Muscle layer of duodenum (tissue), 2 donors: ENCODE measurements around the gene SBF2.

Experiments used
- H3K27ac ChIP-seq: one replicate; pipeline ENCODE4 v1.7.0; 2013; ENCODE audit warnings: mild to moderate bottlenecking, low read length
- H3K27me3 ChIP-seq: one replicate; pipeline ENCODE4 v1.7.0; 2013; ENCODE audit warnings: low read depth, mild to moderate bottlenecking, control low read depth, low read length
- H3K36me3 ChIP-seq, 2 donors: one replicate each; pipeline ENCODE4 v1.7.0; 2013; ENCODE audit warnings: low read length in 2 of 2, control low read depth in 1 of 2, mild to moderate bottlenecking in 1 of 2; ENCODE audit not compliant: insufficient read depth in 2 of 2, control insufficient read depth in 1 of 2
- H3K4me1 ChIP-seq, 2 donors: one replicate each; pipeline ENCODE4 v1.7.0; 2013; ENCODE audit warnings: low read length in 2 of 2, mild to moderate bottlenecking in 2 of 2, control low read depth in 1 of 2, moderate library complexity in 1 of 2; ENCODE audit not compliant: insufficient read depth in 2 of 2, control insufficient read depth in 1 of 2
- H3K4me3 ChIP-seq, 2 donors: one replicate each; pipeline ENCODE4 v1.7.0; 2013; ENCODE audit warnings: low read length in 2 of 2, low read depth in 1 of 2, mild to moderate bottlenecking in 1 of 2
- H3K9me3 ChIP-seq, 2 donors: one replicate each; pipeline ENCODE4 v1.7.0; 2013; ENCODE audit warnings: low read length in 2 of 2, control low read depth in 1 of 2, mild to moderate bottlenecking in 1 of 2; ENCODE audit not compliant: control insufficient read depth in 1 of 2
- donor health status: healthy.

SBF2 gene

DNA sequence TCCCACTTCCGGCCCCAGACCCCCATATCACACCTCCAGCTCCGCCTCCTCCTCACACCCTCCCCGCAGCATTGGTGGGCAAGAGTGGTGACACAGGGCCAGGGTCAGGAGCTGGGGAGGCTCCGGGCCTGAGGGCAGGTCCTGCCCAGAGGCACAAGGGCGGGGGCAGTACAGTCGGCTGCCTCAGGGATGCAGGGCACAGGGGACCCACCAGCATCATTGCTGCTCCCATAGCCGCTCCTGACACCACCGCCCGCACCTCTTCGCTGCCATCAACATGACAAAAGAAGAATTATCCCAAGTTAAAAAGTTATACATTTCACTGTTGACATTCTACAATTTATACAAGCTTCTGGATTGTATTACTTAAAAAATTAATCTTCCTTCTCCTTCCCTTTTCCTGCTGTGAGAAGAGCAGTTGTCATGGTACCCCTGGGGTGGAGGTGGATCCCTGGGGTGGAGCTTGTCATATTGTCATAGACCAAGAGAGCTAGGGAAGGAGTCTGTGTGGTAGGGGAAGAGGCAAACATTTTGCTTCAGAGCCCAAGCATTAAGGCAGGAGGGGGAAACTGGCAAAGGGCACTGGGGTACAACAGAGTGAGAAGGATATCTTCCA lies 4.1 kb downstream of the SBF2 start:
- Histone ChIP-seq H3K27me3 (no peaks in the 10 kb centered on the region), H3K27ac (no peak overlapping the region), H3K4me1 (peaks cover 9 to 28% of the 10 kb centered on the region in 2 donors), H3K36me3 (peaks cover 0 to 7% of the 10 kb centered on the region in 2 donors), H3K9me3 (no peaks in the 10 kb centered on the region), H3K4me3 (no peak overlapping the region)

DNA sequence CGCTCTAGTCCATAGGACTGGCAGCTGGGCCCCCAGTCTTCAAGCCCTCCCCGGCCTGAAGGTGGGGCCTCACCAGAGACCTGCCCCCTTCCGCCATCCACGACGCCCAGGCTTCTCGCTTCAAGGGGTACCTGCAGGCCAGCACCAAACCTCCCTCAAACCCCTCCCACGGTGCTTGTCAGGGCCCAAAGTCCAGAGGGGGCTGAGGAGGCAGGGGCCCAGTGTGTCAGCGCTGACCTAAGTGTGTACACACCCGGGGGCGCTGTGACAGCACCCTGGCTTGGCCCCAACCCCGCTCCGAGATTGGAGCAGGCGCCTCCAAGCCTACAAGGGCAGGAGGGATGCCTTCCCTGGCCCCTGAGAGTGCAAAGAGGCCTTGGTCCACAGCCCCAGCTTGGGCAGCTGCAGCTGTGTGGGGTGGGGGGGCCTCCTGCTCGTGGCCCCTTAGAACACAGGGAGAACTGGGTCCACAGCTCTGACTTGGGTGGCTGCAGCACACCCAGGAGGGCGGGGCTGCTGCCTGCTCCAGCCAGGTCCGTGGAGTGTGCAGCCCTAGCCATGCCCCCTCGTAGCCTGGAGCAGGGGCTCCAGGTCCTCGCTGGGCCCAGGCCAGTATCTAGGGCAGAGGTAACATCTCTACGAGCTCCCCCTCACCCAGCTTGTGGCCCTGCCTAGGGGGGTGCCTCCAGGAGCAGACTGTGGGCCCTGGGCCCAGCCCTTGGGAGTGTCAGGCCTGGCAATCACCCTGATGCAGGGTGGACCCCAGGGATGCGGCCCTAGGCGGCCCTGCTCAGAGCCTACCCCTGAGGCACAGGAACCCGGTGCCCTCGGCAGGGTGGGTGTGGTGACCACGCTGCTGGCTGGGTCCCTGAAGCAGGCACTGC lies 4.9 kb downstream of the SBF2 start:
- peaks cover 6 to 28% of the 10 kb centered on the region in 2 donors for H3K4me1 ChIP-seq
- peaks cover 0 to 7% of the 10 kb centered on the region in 2 donors for H3K36me3 ChIP-seq
- no peak overlapping the region for H3K27ac ChIP-seq
- H3K9me3 ChIP-seq: no peaks in the 10 kb centered on the region
- no peak overlapping the region for H3K4me3 ChIP-seq
- no peaks in the 10 kb centered on the region for H3K27me3 ChIP-seq

DNA sequence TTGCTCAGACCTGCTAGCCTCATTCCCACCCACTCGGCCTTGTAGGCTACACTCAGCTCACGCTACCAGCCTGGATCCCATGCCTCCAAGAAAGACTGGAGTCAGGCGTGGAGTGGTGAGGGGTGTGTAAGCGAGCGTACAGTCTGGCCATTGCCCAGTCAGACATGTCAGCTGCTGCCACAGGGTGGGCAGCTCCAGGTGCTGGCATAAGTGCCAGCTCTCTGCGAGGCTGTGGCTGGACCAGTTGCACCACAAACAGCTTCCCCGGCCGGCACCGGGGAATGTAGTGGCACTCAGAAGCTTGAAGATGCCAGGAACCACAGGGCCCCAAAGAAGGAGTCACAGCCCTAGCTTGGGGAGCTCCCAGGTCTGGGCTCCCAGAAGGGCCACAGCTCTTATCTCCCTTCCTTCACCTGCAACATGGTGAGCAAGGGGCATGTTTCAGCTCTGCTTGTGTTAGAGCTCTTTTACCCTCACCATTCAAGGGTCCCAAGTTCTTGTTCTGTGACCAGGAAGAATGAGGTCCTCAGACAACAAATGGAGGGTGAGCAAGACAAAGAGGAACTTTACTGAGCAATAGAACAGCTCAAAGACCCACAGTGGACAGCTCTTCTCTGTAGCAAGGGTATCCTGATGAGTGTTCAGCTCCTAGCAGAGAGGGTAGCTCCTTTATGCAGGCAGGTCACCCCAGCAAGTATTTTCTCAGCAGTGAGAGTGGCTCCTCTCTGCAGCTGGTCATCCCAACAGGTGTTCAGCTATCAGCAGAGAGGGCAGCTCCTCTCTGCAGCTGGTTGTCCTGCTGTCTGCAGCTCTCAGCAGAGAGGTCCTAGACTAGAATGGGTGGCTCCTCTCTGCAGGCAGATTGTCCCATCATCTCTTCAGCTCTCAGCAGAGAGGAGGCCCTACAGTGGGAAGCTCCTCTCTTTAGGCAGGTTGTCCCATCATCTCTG lies 6.0 kb downstream of the SBF2 start:
- H3K4me3 ChIP-seq: no peak overlapping the region
- H3K36me3 ChIP-seq: peaks cover 0 to 7% of the 10 kb centered on the region in 2 donors
- no peaks in the 10 kb centered on the region for H3K9me3 ChIP-seq
- H3K27ac ChIP-seq: no peak overlapping the region
- no peaks in the 10 kb centered on the region for H3K27me3 ChIP-seq
- H3K4me1 ChIP-seq: peaks cover 6 to 25% of the 10 kb centered on the region in 2 donors

DNA sequence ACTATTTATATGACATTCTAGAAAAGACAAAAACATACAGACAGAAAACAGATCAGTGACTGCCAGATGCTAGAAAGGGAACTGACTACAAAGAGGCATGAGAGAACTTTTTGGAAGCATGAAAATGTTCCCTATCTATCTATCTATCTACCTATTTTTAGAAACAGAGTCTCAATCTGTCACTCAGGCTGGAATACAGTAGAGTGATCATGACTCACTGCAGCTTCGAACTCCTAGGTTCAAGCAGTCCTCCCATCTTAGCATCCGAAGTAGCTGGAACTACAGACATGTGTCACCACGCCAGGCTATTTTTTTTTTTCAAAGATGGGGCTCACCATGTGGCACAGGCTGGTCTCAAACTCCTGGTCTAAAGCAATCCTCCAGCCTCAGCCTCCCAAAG lies 6.9 kb downstream of the SBF2 start:
- H3K4me1 ChIP-seq: peaks cover 6 to 16% of the 10 kb centered on the region in 2 donors
- no peaks in the 10 kb centered on the region for H3K9me3 ChIP-seq
- no peaks in the 10 kb centered on the region for H3K27me3 ChIP-seq
- peaks cover 0 to 7% of the 10 kb centered on the region in 2 donors for H3K36me3 ChIP-seq
- H3K4me3 ChIP-seq: no peak overlapping the region
- no peak overlapping the region for H3K27ac ChIP-seq

DNA sequence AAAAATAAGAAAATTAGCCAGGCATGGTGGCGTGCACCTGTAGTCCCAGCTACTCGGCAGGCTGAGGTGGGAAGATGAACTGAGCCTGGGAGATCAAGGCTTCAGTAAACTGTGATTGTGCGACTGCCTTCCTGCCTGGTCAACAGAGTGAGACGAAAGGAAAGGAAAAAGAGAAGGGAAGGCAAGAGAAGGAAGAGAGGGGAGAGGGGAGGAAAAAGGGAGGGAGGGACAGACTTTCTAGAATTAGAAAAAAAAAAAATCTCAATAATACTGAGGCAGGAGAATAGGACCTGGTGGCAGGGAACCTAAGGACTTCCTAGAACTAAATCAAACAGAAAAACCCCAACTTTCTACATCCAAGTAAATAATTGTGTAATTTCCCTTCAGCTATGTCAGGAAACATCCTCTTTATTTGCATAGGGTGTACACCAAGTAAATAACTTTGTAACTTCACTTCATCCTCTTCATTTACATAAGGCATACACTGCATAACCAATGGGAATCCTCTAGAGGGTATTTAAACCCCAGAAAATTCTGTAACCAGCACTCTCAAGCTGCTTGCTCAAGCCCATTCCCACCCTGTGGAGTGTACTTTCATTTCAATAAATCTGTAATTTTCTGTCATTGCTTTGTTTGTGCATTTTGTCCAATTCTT lies 8.7 kb downstream of the SBF2 start:
- H3K4me3 ChIP-seq: no peak overlapping the region
- H3K36me3 ChIP-seq: peaks cover 0 to 5% of the 10 kb centered on the region in 2 donors
- H3K9me3 ChIP-seq: no peaks in the 10 kb centered on the region
- no peaks in the 10 kb centered on the region for H3K27me3 ChIP-seq
- no peak overlapping the region for H3K27ac ChIP-seq
- H3K4me1 ChIP-seq: peaks cover 0 to 13% of the 10 kb centered on the region in 2 donors

DNA sequence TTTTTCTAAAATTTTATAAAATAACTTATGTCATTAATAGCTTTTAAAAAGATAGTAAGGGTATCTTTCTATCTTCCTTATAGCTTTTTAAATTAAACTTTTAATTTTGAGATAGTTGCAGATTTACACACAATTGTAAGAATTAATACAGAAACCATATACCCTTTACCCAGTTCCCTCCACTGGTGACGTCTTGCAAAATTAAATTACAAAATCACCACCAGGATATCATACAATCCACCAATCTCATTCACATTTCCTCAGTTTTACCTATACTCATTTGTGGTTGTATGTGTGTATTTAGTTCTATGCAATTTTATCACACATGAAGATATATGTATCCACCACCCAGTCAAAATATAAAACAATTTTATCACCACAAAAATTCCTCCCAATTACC lies 10.0 kb downstream of the SBF2 start:
- no peaks in the 10 kb centered on the region for H3K27me3 ChIP-seq
- H3K4me3 ChIP-seq: no peak overlapping the region
- H3K36me3 ChIP-seq: no peaks in the 10 kb centered on the region
- H3K27ac ChIP-seq: no peak overlapping the region
- H3K9me3 ChIP-seq: no peaks in the 10 kb centered on the region
- peaks cover 0 to 3% of the 10 kb centered on the region in 2 donors for H3K4me1 ChIP-seq

DNA sequence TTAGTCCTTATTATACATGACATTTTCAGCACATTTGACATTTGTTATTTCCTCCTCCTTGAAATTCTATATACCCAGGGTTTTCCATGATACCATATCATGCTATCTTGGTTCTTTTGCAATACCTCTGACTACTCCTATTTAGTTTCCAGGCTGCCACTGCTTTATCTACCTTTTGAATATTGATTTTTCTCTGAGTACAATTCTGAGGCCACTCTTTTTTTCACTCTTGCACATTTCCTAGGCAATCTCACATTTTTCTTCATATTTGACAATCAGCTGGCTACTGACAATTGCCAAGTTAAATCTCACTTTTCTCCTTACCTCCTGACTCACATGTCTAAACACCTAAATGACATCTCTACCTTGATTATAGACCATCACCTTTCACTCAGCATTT lies 11.9 kb downstream of the SBF2 start:
- Histone ChIP-seq H3K27ac (no peak overlapping the region), H3K27me3 (no peaks in the 10 kb centered on the region), H3K36me3 (no peaks in the 10 kb centered on the region), H3K4me1 (no peaks in the 10 kb centered on the region), H3K4me3 (no peak overlapping the region), H3K9me3 (no peaks in the 10 kb centered on the region)

DNA sequence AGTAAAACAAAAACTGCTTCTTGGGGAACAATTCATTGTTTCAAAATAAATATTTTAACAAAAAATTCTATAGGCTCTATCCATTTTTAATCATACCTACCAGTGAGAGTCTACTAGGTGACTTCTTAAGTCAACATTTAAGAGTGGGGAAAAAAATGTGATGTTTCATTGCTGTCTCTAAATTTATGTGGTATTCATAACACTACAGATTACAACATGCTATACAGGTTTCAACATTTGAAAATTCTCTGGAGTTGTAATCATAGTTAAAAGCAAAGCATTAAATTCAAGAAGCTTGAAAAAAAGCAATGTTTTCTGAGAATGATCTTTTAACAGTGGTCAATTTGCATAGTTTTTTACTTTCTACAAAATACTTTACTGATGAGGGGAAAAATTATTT lies 18.3 kb downstream of the SBF2 start:
- H3K27ac ChIP-seq: no peak overlapping the region
- peaks cover 0 to 14% of the 10 kb centered on the region in 2 donors for H3K4me1 ChIP-seq
- no peaks in the 10 kb centered on the region for H3K9me3 ChIP-seq

DNA sequence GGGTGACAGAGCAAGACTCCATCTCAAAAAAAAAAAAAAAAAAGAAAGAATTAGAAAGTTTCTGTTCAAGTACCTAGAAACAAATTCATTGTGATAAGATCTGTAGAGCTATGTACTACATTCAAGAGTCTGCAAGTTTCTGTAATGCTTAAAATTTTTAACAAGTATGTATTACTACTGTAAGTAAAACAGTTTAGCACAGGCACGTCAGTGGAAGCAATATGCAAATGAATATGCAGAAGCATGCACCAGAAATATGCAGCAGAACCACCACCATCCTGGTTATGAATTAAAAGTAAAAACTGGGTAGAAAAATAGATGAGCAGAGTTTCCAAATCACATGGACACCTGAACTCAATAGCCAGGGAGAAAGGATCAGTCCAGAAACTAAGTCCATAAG lies 19.3 kb downstream of the SBF2 start:
- no peaks in the 10 kb centered on the region for H3K27me3 ChIP-seq
- H3K9me3 ChIP-seq: no peaks in the 10 kb centered on the region
- no peak overlapping the region for H3K27ac ChIP-seq
- peaks cover 0 to 14% of the 10 kb centered on the region in 2 donors for H3K4me1 ChIP-seq
- H3K4me3 ChIP-seq: no peak overlapping the region
- H3K36me3 ChIP-seq: no peaks in the 10 kb centered on the region

More for the DNA sequence above, 18.3 kb downstream of the SBF2 start:
- Histone ChIP-seq H3K4me3 (no peak overlapping the region), H3K27me3 (no peaks in the 10 kb centered on the region), H3K36me3 (no peaks in the 10 kb centered on the region)

DNA sequence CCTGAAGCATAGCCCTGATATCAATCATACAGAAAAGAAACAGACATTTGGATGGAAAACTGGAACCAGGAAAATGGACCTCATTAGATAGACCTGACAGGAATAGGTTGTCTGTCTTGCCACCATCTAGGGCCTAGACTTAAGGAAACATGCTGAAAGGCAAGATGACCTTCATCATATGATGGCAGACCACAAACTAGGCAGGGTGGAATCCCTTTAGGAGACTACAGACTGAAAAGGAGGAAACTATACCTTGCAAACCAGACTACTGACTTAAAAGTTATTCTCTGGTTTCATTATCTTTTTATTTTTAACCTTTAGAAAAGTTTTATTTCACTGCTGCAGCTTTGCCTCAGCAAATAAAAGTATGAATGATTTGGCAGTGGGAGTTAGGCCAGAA lies 20.3 kb downstream of the SBF2 start:
- H3K9me3 ChIP-seq: no peaks in the 10 kb centered on the region
- H3K27me3 ChIP-seq: no peaks in the 10 kb centered on the region
- no peak overlapping the region for H3K27ac ChIP-seq
- H3K4me3 ChIP-seq: no peak overlapping the region
- peaks cover 0 to 14% of the 10 kb centered on the region in 2 donors for H3K4me1 ChIP-seq
- no peaks in the 10 kb centered on the region for H3K36me3 ChIP-seq
